Measurements from ENCODE around the gene FILIP1L. TPM values are rescaled to one million over a fixed set of nuclear protein-coding genes. Genes with fewer than 3 reads are reported as not detected.

Gene FILIP1L
- total RNA-seq, 4 donors from 2014 or later = 26.7 to 46.3 (median 30.8) TPM

DNA sequence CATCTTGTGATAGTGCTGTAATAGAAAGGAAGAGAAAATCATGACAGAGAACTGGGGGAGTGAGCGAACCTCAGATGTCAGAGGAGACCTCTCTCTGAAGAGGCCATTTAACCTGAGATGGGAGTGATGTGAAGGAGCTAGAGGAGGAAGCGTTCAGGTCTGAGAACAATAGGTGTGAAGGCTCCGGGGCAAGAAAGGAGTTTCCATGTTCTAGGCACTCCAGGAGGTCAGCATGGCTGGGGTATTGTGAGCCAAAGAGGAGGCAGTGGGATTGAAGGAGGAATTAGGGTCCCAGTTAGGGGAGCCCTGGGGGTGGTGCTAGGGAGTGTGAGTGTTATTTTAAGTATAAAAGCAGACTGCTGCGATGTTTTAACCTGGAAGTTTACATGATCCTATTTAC, 8.8 kb upstream of the FILIP1L start:
- DNase-seq (ENCODE audit: low spot score in 2 of 2) = no peak
- Histone ChIP-seq H3K4me3 (no peak overlapping the region), H3K27ac (peak overlapping the region in 2 of 4 donors; percentile 37 to 47), H3K27me3 (no peaks in the 10 kb centered on the region), H3K4me1 (peaks cover 0 to 22% (median 0%) of the 10 kb centered on the region in 4 donors), H3K9me3 (no peaks in the 10 kb centered on the region), H3K36me3 (no peaks in the 10 kb centered on the region)
- no peak for TF ChIP-seq EP300 (IDR thresholded peaks at IDR 0.05)
- no peak for TF ChIP-seq POLR2A (IDR thresholded peaks at IDR 0.05)
- TF ChIP-seq CTCF (IDR thresholded peaks at IDR 0.05) = no peak
- 87 to 91% methylated on average over 4 of the region's 4 CpGs for WGBS, 2 donors

DNA sequence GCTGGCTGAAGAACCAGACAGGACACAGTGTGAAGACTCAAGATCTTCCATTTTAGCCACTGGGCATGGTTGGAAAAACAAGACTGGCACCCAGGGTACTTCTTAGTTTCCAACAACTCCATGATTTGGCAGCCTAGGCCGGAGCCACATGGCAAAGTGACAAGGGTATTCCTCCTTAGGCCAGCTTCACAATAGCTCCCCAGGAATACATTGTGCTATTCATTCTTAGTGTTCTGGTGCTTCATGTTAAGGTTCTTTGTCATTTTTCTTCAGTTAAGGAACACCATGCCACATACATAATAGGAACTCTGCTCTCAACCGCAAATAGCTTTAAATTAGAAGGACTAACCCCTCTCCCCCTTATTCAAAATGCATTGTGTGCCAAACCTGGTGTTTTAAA, 8.0 kb upstream of the FILIP1L start:
- H3K27ac ChIP-seq = no peak overlapping the region
- H3K27me3 ChIP-seq = no peaks in the 10 kb centered on the region
- H3K9me3 ChIP-seq = no peaks in the 10 kb centered on the region
- H3K4me3 ChIP-seq = no peak overlapping the region
- no peak for DNase-seq (ENCODE audit: low spot score in 2 of 2)
- H3K36me3 ChIP-seq = no peaks in the 10 kb centered on the region
- peaks cover 0 to 22% (median 0%) of the 10 kb centered on the region in 4 donors for H3K4me1 ChIP-seq
- WGBS, 2 donors = 80 to 81% methylated on average over 2 of the region's 2 CpGs
- TF ChIP-seq EP300 (IDR thresholded peaks at IDR 0.05) (no peak), POLR2A (IDR thresholded peaks at IDR 0.05) (no peak), CTCF (IDR thresholded peaks at IDR 0.05) (no peak)

GRCh38 chr3:100120693-100121092, 6.4 kb upstream of the FILIP1L start:
- 94 to 95% methylated on average over 5 of the region's 5 CpGs for WGBS, 2 donors

GRCh38 chr3:100120012-100120411, 5.7 kb upstream of the FILIP1L start:
- 42 to 45% methylated on average over 1 of the region's 1 CpG for WGBS, 2 donors
- no peak for DNase-seq (ENCODE audit: low spot score in 2 of 2)
- H3K9me3 ChIP-seq = no peaks in the 10 kb centered on the region
- no peak overlapping the region for H3K4me3 ChIP-seq
- no peak overlapping the region for H3K27ac ChIP-seq
- H3K4me1 ChIP-seq = peaks cover 0 to 15% (median 0%) of the 10 kb centered on the region in 4 donors
- no peaks in the 10 kb centered on the region for H3K36me3 ChIP-seq
- H3K27me3 ChIP-seq = no peaks in the 10 kb centered on the region
- no peak for TF ChIP-seq CTCF (IDR thresholded peaks at IDR 0.05)
- no peak for TF ChIP-seq POLR2A (IDR thresholded peaks at IDR 0.05)
- no peak for TF ChIP-seq EP300 (IDR thresholded peaks at IDR 0.05)

More at GRCh38 chr3:100120693-100121092, 6.4 kb upstream of the FILIP1L start:
- no peak for TF ChIP-seq POLR2A (IDR thresholded peaks at IDR 0.05)
- no peak for TF ChIP-seq EP300 (IDR thresholded peaks at IDR 0.05)
- TF ChIP-seq CTCF (IDR thresholded peaks at IDR 0.05) = no peak
- Histone ChIP-seq H3K4me1 (peaks cover 0 to 22% (median 0%) of the 10 kb centered on the region in 4 donors), H3K27ac (no peak overlapping the region), H3K27me3 (no peaks in the 10 kb centered on the region), H3K9me3 (no peaks in the 10 kb centered on the region), H3K4me3 (no peak overlapping the region), H3K36me3 (no peaks in the 10 kb centered on the region)
- no peak for DNase-seq (ENCODE audit: low spot score in 2 of 2)

- no peaks in the 10 kb centered on the region for H3K4me1 ChIP-seq
- H3K9me3 ChIP-seq = no peaks in the 10 kb centered on the region
- 86 to 88% methylated on average over 4 of the region's 4 CpGs for WGBS, 2 donors
- DNase-seq (ENCODE audit: low spot score in 2 of 2) = no peak
- H3K27ac ChIP-seq = no peak overlapping the region
- TF ChIP-seq CTCF (IDR thresholded peaks at IDR 0.05) (no peak), POLR2A (IDR thresholded peaks at IDR 0.05) (no peak), EP300 (IDR thresholded peaks at IDR 0.05) (no peak)
- peaks cover 0 to 5% (median 0%) of the 10 kb centered on the region in 3 donors for H3K36me3 ChIP-seq
- no peaks in the 10 kb centered on the region for H3K27me3 ChIP-seq
- H3K4me3 ChIP-seq = no peak overlapping the region
These were observed 2.8 kb upstream of the FILIP1L start for GRCh38 chr3:100117093-100117492.
